ENCODE results near the gene INPP5K.

Gene INPP5K

GRCh38 chr17:1529863-1530262 lies 13.5 kb upstream of the INPP5K start:
- TF ChIP-seq GATA2 (IDR thresholded peaks at IDR 0.05; ENCODE audit: low read depth, low read length) (no peak), GATA3 (IDR thresholded peaks at IDR 0.05; ENCODE audit: low read depth, low read length) (no peak)

- TF ChIP-seq GATA2 (IDR thresholded peaks at IDR 0.05; ENCODE audit: low read depth, low read length) (no peak), GATA3 (IDR thresholded peaks at IDR 0.05; ENCODE audit: low read depth, low read length) (no peak)
Observed at GRCh38 chr17:1522626-1523025, 6.2 kb upstream of the INPP5K start.

GRCh38 chr17:1521086-1521640 lies 4.8 kb upstream of the INPP5K start:
- no peak for TF ChIP-seq GATA3 (IDR thresholded peaks at IDR 0.05; ENCODE audit: low read depth, low read length)
- TF ChIP-seq GATA2 (IDR thresholded peaks at IDR 0.05; ENCODE audit: low read depth, low read length) = no peak

- no peak for TF ChIP-seq GATA3 (IDR thresholded peaks at IDR 0.05; ENCODE audit: low read depth, low read length)
- no peak for TF ChIP-seq GATA2 (IDR thresholded peaks at IDR 0.05; ENCODE audit: low read depth, low read length)
Observed at GRCh38 chr17:1519678-1520077, 3.3 kb upstream of the INPP5K start.

- TF ChIP-seq GATA2 (IDR thresholded peaks at IDR 0.05; ENCODE audit: low read depth, low read length) (no peak), GATA3 (IDR thresholded peaks at IDR 0.05; ENCODE audit: low read depth, low read length) (no peak)
Observed at GRCh38 chr17:1518410-1518809, 2.0 kb upstream of the INPP5K start.

- no peak for TF ChIP-seq GATA3 (IDR thresholded peaks at IDR 0.05; ENCODE audit: low read depth, low read length)
- no peak for TF ChIP-seq GATA2 (IDR thresholded peaks at IDR 0.05; ENCODE audit: low read depth, low read length)
Observed at GRCh38 chr17:1515640-1516387, 598 bp downstream of the INPP5K start.

DNA sequence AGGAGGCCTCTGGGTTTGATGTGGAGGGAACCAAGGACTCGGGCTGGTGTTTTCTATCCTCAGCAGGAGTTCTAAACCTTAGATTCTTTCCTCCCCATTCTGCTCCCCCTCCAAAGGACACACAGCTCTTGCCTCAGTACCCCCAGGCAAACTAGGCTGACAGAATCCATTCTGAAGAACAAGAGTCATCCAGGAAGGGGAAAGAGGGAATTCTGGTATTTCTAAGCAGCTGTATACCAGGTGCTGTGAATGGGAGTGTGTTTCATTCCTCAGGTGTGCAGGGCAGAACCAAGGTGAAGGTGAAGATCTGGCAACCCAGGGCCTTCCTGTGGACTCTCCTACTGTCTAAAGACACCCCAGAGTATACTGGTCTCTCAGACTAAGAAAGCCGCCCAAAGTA lies 4.1 kb downstream of the INPP5K start:
- TF ChIP-seq GATA2 (IDR thresholded peaks at IDR 0.05; ENCODE audit: low read depth, low read length) (no peak), GATA3 (IDR thresholded peaks at IDR 0.05; ENCODE audit: low read depth, low read length) (no peak)

DNA sequence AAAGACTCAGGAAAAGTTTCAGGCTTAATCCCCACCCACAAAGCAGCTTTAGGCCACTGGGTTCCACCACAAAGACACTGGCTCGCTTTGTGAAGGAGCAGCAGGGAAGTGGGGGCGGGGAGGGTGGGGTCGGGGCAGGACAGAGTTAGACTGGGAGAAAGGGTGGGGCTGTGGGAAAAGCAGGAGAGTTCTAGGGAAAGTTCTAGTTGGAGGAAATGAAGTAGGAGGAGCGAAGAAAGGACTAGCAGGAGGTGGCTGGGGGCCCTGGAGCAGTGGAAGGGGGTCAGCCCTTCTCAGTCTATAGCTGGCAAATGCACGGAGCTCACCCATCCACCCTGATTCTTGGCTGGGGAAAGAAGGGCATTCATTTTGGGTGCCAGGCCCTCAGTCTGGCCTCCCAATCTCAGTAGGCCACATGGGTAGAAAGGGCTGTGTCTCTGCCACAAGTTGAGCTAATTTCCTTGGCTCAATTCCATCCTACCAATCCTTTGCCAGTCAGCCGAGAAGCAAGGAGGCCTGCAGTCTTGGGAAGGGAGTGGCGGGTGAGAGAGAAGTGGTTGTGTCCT lies 4.6 kb downstream of the INPP5K start:
- TF ChIP-seq GATA2 (IDR thresholded peaks at IDR 0.05; ENCODE audit: low read depth, low read length) (no peak), GATA3 (IDR thresholded peaks at IDR 0.05; ENCODE audit: low read depth, low read length) (no peak)

DNA sequence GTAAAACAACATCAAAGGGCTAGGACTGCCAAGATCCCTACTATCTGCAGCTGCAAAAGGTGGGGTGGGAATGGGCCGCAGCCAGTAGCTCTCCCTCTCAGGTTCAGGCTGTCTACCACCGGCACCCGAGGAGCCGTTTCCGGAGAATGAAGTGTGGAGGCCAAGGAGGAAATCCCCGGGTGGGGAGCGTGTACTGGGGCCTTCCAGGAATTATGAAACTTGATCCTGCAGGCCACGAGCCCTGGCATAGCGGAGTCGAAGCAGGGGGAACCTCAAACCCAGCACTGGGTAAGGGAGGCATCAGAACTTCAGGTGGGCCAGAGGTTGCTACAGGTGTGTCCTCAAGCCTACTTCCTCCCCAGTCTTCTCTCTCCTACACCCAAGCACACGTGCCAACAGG lies 5.1 kb downstream of the INPP5K start:
- TF ChIP-seq GATA3 (IDR thresholded peaks at IDR 0.05; ENCODE audit: low read depth, low read length) (no peak), GATA2 (IDR thresholded peaks at IDR 0.05; ENCODE audit: low read depth, low read length) (no peak)

DNA sequence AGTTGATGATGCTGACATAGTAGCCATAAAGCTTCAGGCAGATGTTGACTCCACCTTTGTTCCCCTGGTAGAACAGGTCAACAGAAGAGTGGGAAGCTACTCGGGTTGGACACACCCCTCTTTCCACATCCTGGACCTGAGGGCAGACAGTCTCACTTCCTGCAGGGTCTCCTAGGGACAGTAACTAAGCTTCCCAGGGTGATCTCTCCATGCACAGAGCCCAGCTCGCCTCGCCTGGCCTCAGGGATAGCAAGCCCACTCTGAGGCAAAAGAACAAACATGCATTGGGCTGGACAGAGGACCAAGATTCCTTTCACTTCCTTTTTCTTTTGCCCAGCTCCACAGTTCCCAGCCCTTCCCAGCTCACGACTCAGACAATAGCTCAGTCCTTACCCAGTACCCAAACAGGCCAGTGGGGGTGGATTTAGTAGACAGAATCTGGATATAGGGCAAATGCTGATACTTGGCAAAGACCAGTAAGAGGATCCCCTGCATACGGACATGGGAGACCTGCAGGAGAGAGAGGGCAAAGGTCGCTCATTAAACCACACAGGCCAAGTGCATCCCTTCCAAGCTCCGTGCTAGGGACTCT lies 7.0 kb downstream of the INPP5K start:
- TF ChIP-seq GATA2 (IDR thresholded peaks at IDR 0.05; ENCODE audit: low read depth, low read length) (no peak), GATA3 (IDR thresholded peaks at IDR 0.05; ENCODE audit: low read depth, low read length) (no peak)

DNA sequence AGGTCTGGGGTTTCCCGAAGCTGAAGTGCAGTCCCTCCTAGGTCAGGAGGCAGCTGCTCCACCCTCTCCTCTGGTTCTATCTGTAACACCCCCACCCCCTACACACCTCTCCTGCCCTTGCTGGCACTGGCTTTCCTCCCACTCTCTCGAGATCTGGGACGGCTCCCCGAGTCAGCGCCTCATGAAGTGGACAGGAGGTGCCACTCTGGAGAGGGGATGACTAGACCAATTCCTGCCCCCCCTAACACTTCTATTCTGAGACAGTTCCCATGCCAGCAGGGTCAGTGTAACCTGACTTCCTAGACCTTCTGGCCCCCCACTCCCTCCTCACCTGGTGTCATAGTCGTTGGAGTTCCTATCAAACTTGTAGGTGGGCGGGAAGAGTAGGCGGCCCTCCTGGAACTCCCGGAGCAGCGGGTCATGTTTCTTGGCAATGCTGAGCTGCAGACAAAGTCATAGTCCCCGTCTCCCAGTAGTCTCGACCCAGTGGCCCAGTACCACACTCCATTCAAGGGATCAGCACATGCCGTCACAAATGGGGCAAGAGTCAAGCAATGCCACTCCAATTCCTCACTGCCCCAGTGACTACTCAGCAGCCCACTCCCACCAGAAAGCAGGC lies 9.7 kb downstream of the INPP5K start:
- TF ChIP-seq GATA3 (IDR thresholded peaks at IDR 0.05; ENCODE audit: low read depth, low read length) = no peak
- no peak for TF ChIP-seq GATA2 (IDR thresholded peaks at IDR 0.05; ENCODE audit: low read depth, low read length)

DNA sequence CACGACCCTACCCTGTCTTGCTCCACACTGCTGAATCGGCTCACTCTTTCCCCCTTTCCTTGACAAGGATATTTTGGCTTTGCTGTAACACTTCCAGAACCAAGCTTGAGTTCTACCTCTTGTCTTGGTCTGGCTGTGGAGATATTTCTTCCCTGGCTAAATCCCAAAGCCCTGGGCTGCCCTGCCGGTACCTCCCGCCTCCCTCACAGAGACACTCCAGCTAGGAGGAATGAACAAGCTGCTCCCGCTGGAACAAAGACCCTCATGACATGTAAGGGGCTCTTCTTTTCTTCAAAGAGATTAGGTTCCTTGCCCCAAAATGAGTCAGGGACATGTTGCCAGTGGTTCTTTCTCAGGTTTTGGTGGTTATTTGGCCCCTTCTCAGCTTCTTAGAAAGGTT lies 10.8 kb downstream of the INPP5K start:
- TF ChIP-seq GATA2 (IDR thresholded peaks at IDR 0.05; ENCODE audit: low read depth, low read length) (no peak), GATA3 (IDR thresholded peaks at IDR 0.05; ENCODE audit: low read depth, low read length) (no peak)

DNA sequence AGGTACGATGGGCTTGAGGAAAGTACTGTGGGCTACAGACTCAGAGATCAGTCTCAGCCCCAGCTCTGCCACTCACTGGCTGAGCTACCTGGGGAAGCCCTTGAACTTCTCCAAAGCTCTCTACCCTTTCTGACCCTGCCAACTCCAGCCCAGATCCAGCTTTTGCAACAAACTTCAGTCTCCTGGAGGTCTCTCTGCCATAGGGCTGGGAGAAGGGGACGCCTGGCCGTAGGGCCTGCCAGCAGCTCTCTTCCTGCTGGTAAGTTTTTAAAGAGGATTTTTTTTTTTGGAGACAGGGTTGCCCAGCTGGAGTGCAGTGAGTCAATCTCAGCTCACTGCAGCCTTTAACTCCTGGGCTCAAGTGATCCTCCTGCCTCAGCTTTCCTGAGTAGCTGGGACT lies 11.5 kb downstream of the INPP5K start:
- TF ChIP-seq GATA3 (IDR thresholded peaks at IDR 0.05; ENCODE audit: low read depth, low read length) (no peak), GATA2 (IDR thresholded peaks at IDR 0.05; ENCODE audit: low read depth, low read length) (no peak)

GRCh38 chr17:1503699-1504098 lies 12.7 kb downstream of the INPP5K start:
- no peak for TF ChIP-seq GATA3 (IDR thresholded peaks at IDR 0.05; ENCODE audit: low read depth, low read length)
- TF ChIP-seq GATA2 (IDR thresholded peaks at IDR 0.05; ENCODE audit: low read depth, low read length) = no peak

All from SH-SY5Y (cell line).